Endothelial cell of umbilical vein (primary cell): ENCODE measurements around the gene PRMT2. TPM values are rescaled to one million over a fixed set of nuclear protein-coding genes. Genes with fewer than 3 reads are reported as not detected.

Source experiments
- BruUV-seq: library from RNA; stranded (reverse); fragments of 400-500 nt; replicated peaks from 2 replicates; lab custom pipeline; 2021; lab: Mats Ljungman, UMichigan
- CTCF ChIA-PET: fragments of 300-600, 350-600 bp; sonication (Branson Sonifier 250); formaldehyde crosslinking; loops from one replicate; lab custom pipeline; 2021; ENCODE audit warnings: antibody characterized with exemption, inconsistent platforms; lab: Charles Lee
- POLR2A ChIA-PET: fragments of 300-600, 350-600 bp; sonication (Branson Sonifier 250); formaldehyde crosslinking; loops from one replicate; lab custom pipeline; 2021; ENCODE audit warnings: antibody characterized with exemption, inconsistent platforms; lab: Charles Lee
- DNase-seq: peaks from one replicate; pipeline ENCODE4 v3.0.0-alpha.2; 2011; ENCODE audit warnings: low read depth, low spot score
- FAIRE-seq: peaks from 2 replicates; lab custom pipeline; 2011; peaks lifted over from hg19 to GRCh38; lab: Jason Lieb, UNC
- H2AFZ ChIP-seq: 2 replicates; pipeline ENCODE4 v1.6.0; 2012; ENCODE audit warnings: low read depth, low read length, control low read depth, inconsistent platforms
- H3K27ac ChIP-seq: 2 replicates; pipeline ENCODE4 v1.5.1; 2011; ENCODE audit warnings: low read depth, mild to moderate bottlenecking, control low read depth, low read length, moderate library complexity; ENCODE audit not compliant: insufficient read depth
- H3K27me3 ChIP-seq, 2 experiments: 2 replicates each; pipeline versions ENCODE4 v1.6.0 to v1.6.1; 2011; ENCODE audit warnings: low read length in 2 of 2, mixed read lengths in 1 of 2; ENCODE audit not compliant: control insufficient read depth in 2 of 2, insufficient read depth in 2 of 2
- H3K36me3 ChIP-seq, 2 experiments: 2 replicates in 1 of 2; 3 replicates in 1 of 2; pipeline ENCODE4 v1.5.1; 2011; ENCODE audit warnings: low read length in 2 of 2, mild to moderate bottlenecking in 1 of 2, moderate library complexity in 1 of 2; ENCODE audit not compliant: control insufficient read depth in 2 of 2, insufficient read depth in 2 of 2; ENCODE audit errors: extremely low read depth in 1 of 2
- H3K4me1 ChIP-seq: 3 replicates; pipeline ENCODE4 v1.5.1; 2011; ENCODE audit warnings: mild to moderate bottlenecking, low read length; ENCODE audit not compliant: control insufficient read depth, insufficient read depth; ENCODE audit errors: extremely low read depth
- H3K4me2 ChIP-seq: 2 replicates; pipeline ENCODE4 v1.6.1; 2011; ENCODE audit warnings: low read length, control low read depth, mixed read lengths; ENCODE audit not compliant: insufficient read depth
- H3K4me3 ChIP-seq, 3 experiments: fragments of 200-600 bp in 1 of 3; sonication (generic), shearing (Covaris generic) in 1 of 3; replicated peaks in 1 of 3; 2 replicates each; pipeline ENCODE4 v1.5.1; 2011 to 2016; ENCODE audit warnings: control low read depth in 3 of 3, low read length in 3 of 3, mild to moderate bottlenecking in 2 of 3, inconsistent platforms in 1 of 3, low read depth in 1 of 3, moderate library complexity in 1 of 3; ENCODE audit not compliant: insufficient read depth in 1 of 3
- H3K79me2 ChIP-seq: 2 replicates; pipeline ENCODE4 v1.6.0; 2012; ENCODE audit warnings: low read length, inconsistent platforms; ENCODE audit not compliant: control insufficient read depth, insufficient read depth
- H3K9ac ChIP-seq: replicated peaks from 2 replicates; pipeline ENCODE3; 2011; ENCODE audit warnings: low read length, control low read depth; ENCODE audit not compliant: insufficient read depth; ENCODE audit errors: extremely low read depth
- H3K9me1 ChIP-seq: replicated peaks from 3 replicates; pipeline ENCODE4 v1.6.0; 2011; ENCODE audit warnings: mild to moderate bottlenecking, low read length; ENCODE audit not compliant: control insufficient read depth, insufficient read depth; ENCODE audit errors: extremely low read depth
- H3K9me3 ChIP-seq: replicated peaks from 2 replicates; pipeline ENCODE4 v1.5.1; 2012; ENCODE audit warnings: low read length, inconsistent platforms; ENCODE audit not compliant: control insufficient read depth, insufficient read depth
- H4K20me1 ChIP-seq: replicated peaks from 2 replicates; pipeline ENCODE3; 2011; ENCODE audit warnings: mild to moderate bottlenecking, low read length; ENCODE audit not compliant: control insufficient read depth, insufficient read depth; ENCODE audit errors: extremely low read depth
- CTCF ChIP-seq, 2 donors: IDR thresholded peaks; 1 replicate in 1 of 2; 2 replicates in 1 of 2; pipeline ENCODE4 v1.5.1; 2011; ENCODE audit warnings: low read length in 2 of 2, mild to moderate bottlenecking in 2 of 2, moderate library complexity in 2 of 2, control low read depth in 1 of 2, inconsistent platforms in 1 of 2, low read depth in 1 of 2; ENCODE audit not compliant: insufficient read depth in 1 of 2; ENCODE audit errors: extremely low read depth in 1 of 2
- EZH2 ChIP-seq: IDR thresholded peaks from 2 replicates; pipeline ENCODE4 v1.6.1; 2012; ENCODE audit warnings: borderline replicate concordance, low read depth, mild to moderate bottlenecking, moderate library complexity, low read length, inconsistent platforms; ENCODE audit not compliant: severe bottlenecking
- FOS ChIP-seq: IDR thresholded peaks from 2 replicates; pipeline ENCODE4 v1.6.1; 2011; ENCODE audit warnings: mild to moderate bottlenecking, low read length, moderate library complexity, borderline replicate concordance; ENCODE audit not compliant: insufficient read depth
- GATA2 ChIP-seq: IDR thresholded peaks from 2 replicates; pipeline ENCODE4 v1.7.0; 2011; ENCODE audit warnings: low read depth, mild to moderate bottlenecking, moderate library complexity, mixed read lengths, low read length; ENCODE audit not compliant: insufficient read length, insufficient read depth
- JUN ChIP-seq: IDR thresholded peaks from 2 replicates; pipeline ENCODE4 v1.6.1; 2011; ENCODE audit warnings: borderline replicate concordance, low read depth; ENCODE audit not compliant: insufficient read length, insufficient read depth
- MAX ChIP-seq: IDR thresholded peaks from 2 replicates; pipeline ENCODE4 v1.6.1; 2011; ENCODE audit not compliant: insufficient read depth, insufficient read length
- MYC ChIP-seq: IDR thresholded peaks from one replicate; pipeline ENCODE4 v1.6.1; 2011; ENCODE audit warnings: mild to moderate bottlenecking, low read depth, low read length
- POLR2A ChIP-seq: IDR thresholded peaks from 2 replicates; pipeline ENCODE4 v1.6.1; 2012; ENCODE audit warnings: low read depth, mild to moderate bottlenecking, control low read depth, low read length
- POLR2AphosphoS5 ChIP-seq: IDR thresholded peaks from 2 replicates; pipeline ENCODE4 v1.6.1; 2012; ENCODE audit warnings: low read depth, mild to moderate bottlenecking, control low read depth, low read length, moderate library complexity; ENCODE audit not compliant: insufficient read depth
- dilution Hi-C: fragments of 300-500 bp; cut with MboI; formaldehyde crosslinking; loops from one replicate; pipeline ENCODE4 v1.15.0; 2019; ENCODE audit warnings: low sequenced_read_pairs; ENCODE audit not compliant: extremely low pct_ligation_motif_present
- intact Hi-C: fragments of 100-400 bp; cut with micrococcal nuclease; formaldehyde crosslinking; loops from one replicate; pipeline ENCODE4 v1.10.0; 2022
- polyA plus RNA-seq, 4 experiments: library from polyadenylated mRNA; depleted of rRNA in 3 of 4; stranded (reverse) in 3 of 4; unstranded in 1 of 4; fragments of >200 nt; gene quantifications; 2 replicates each; pipeline versions ENCODE4 v1.2.1 to v1.2.3, GENCODE V29; 2011 to 2012; ENCODE audit warnings: missing spikeins in 1 of 4
- total RNA-seq: library from RNA; stranded (reverse); gene quantifications from 2 replicates; pipeline ENCODE4 v1.2.3, GENCODE V29; 2021

The PRMT2 gene
- total and polyA plus RNA-seq, 2 donors (not counting 3 experiments of a cell fraction or from before 2014, with no cell fraction given): 125 to 193 TPM

GRCh38 chr21:46634427-46634826, 1.0 kb upstream of the PRMT2 start:
- intact Hi-C loops: no loop called here
- no peak overlapping the region for H3K9ac ChIP-seq

More at GRCh38 chr21:46634427-46634826, 1.0 kb upstream of the PRMT2 start:
- ChIA-PET POLR2A (no interaction called here), CTCF (interaction anchor here (1.9 kb wide), 1 partner anchor 12 kb away, joined by 5 read pairs; no protein-coding TSS in a partner anchor)
- no peaks in the 10 kb centered on the region for H4K20me1 ChIP-seq
- H3K27ac ChIP-seq: no peak overlapping the region
- FAIRE-seq: no peak
- TF ChIP-seq MAX (no peak), JUN (no peak), FOS (no peak), POLR2AphosphoS5 (no peak), CTCF (IDR thresholded peaks at IDR 0.05; ENCODE audit: extremely low read depth in 1 of 2, insufficient read depth in 1 of 2, low read depth in 1 of 2, low read length in 2 of 2) (no peak), POLR2A (no peak), EZH2 (no peak), MYC (no peak), GATA2 (no peak)
- H3K9me1 ChIP-seq: no peaks in the 10 kb centered on the region
- DNase-seq: no peak
- dilution Hi-C loops: no loop called here
- no TSS peak for BruUV-seq
- no peaks in the 10 kb centered on the region for H3K36me3 ChIP-seq
- H2AFZ ChIP-seq: peak overlapping the region; percentile 30
- peak overlapping the region in 2 of 3 experiments; percentile 28 to 90 for H3K4me3 ChIP-seq
- peaks cover 28% of the 10 kb centered on the region for H3K4me1 ChIP-seq
- no peaks in the 10 kb centered on the region for H3K9me3 ChIP-seq
- peak overlapping the region; percentile 53 for H3K4me2 ChIP-seq
- H3K79me2 ChIP-seq: peaks cover 30% of the 10 kb centered on the region
- no peaks in the 10 kb centered on the region for H3K27me3 ChIP-seq
